Activated CD4-positive, alpha-beta T cell treated with anti-CD3 and anti-CD28 coated beads, Interleukin-2, amount 10 ng/mL, durations not matched to agents 24 days and 14 days (primary cell): ENCODE data around the gene STK11IP. TPM values are rescaled to one million over a fixed set of nuclear protein-coding genes. Genes with fewer than 3 reads are reported as not detected.

Experiments used
- DNase-seq: peaks from one replicate; pipeline ENCODE4 v3.0.0; 2022
- H3K27ac Mint-ChIP-seq: one replicate; pipeline ENCODE4 v1.8.0; 2022; ENCODE audit warnings: mild to moderate bottlenecking, mixed read lengths
- H3K27me3 Mint-ChIP-seq: one replicate; pipeline ENCODE4 v1.8.0; 2022; ENCODE audit warnings: mixed read lengths
- H3K36me3 Mint-ChIP-seq: one replicate; pipeline ENCODE4 v1.8.0; 2022; ENCODE audit warnings: low read depth, mild to moderate bottlenecking, mixed read lengths
- H3K4me1 Mint-ChIP-seq: one replicate; pipeline ENCODE4 v1.8.0; 2021; ENCODE audit warnings: mixed read lengths
- H3K4me3 Mint-ChIP-seq: one replicate; pipeline ENCODE4 v1.8.0; 2022; ENCODE audit warnings: mild to moderate bottlenecking, moderate library complexity, mixed read lengths
- H3K9me3 Mint-ChIP-seq: one replicate; pipeline ENCODE4 v1.8.0; 2021; ENCODE audit warnings: mixed read lengths
- intact Hi-C: fragments of 100-400 bp; cut with micrococcal nuclease; formaldehyde crosslinking; loops from one replicate; pipeline ENCODE4 v1.15.1; 2023
- total RNA-seq: library from RNA; stranded (reverse); gene quantifications from 2 replicates; pipeline ENCODE4 v1.2.3, GENCODE V29; 2022

Gene STK11IP
- total RNA-seq, 1 donor from 2014 or later = 35.0 TPM

- no peak for DNase-seq
Observed at GRCh38 chr2:219570194-219570923, 27.3 kb upstream of the STK11IP start.

GRCh38 chr2:219570924-219571310, 26.7 kb upstream of the STK11IP start:
- no peak overlapping the region for H3K27ac Mint-ChIP-seq
- peaks cover 45% of the 10 kb centered on the region for H3K27me3 Mint-ChIP-seq
- H3K4me3 Mint-ChIP-seq = no peak overlapping the region
- no peaks in the 10 kb centered on the region for H3K4me1 Mint-ChIP-seq
- DNase-seq = no peak
- H3K36me3 Mint-ChIP-seq = no peaks in the 10 kb centered on the region
- no peaks in the 10 kb centered on the region for H3K9me3 Mint-ChIP-seq
- intact Hi-C loops = no loop called here

More at GRCh38 chr2:219570194-219570923, 27.3 kb upstream of the STK11IP start:
- intact Hi-C loops = no loop called here
- no peaks in the 10 kb centered on the region for H3K9me3 Mint-ChIP-seq
- no peaks in the 10 kb centered on the region for H3K36me3 Mint-ChIP-seq
- peaks cover 43% of the 10 kb centered on the region for H3K27me3 Mint-ChIP-seq
- H3K4me3 Mint-ChIP-seq = peak overlapping the region; percentile 41
- H3K4me1 Mint-ChIP-seq = no peaks in the 10 kb centered on the region
- H3K27ac Mint-ChIP-seq = no peak overlapping the region

- Mint-ChIP-seq H3K4me3 (peak within 1 kb of the TSS; percentile 41), H3K27me3 (peaks cover 45% of the 10 kb centered on the region), H3K36me3 (no peaks in the 10 kb centered on the region), H3K4me1 (no peaks in the 10 kb centered on the region), H3K27ac (no peak within 1 kb of the TSS), H3K9me3 (no peaks in the 10 kb centered on the region)
- no peak for DNase-seq
- intact Hi-C loops = no loop called here
Observed at GRCh38 chr2:219571311-219572236, 26.1 kb upstream of the STK11IP start, which contains the start of gene OBSL1. Gene OBSL1 (minus strand): TSS chr2:219571539. CDS start chr2:219571232, 307 bp downstream.

- Mint-ChIP-seq H3K9me3 (no peaks in the 10 kb centered on the region), H3K36me3 (no peaks in the 10 kb centered on the region), H3K27me3 (peaks cover 48% of the 10 kb centered on the region), H3K4me1 (no peaks in the 10 kb centered on the region), H3K27ac (no peak within 1 kb of the TSS), H3K4me3 (no peak within 1 kb of the TSS)
- DNase-seq = no peak
- intact Hi-C loops = no loop called here
Observed at GRCh38 chr2:219572237-219573001, 25.2 kb upstream of the STK11IP start, which contains the start of gene INHA. Gene INHA (plus strand): TSS chr2:219572310. CDS start chr2:219572375, 65 bp downstream.

GRCh38 chr2:219573166-219573565, 24.5 kb upstream of the STK11IP start:
- Mint-ChIP-seq H3K9me3 (no peaks in the 10 kb centered on the region), H3K27ac (no peak overlapping the region), H3K36me3 (no peaks in the 10 kb centered on the region), H3K4me3 (no peak overlapping the region), H3K27me3 (peaks cover 46% of the 10 kb centered on the region), H3K4me1 (no peaks in the 10 kb centered on the region)
- no peak for DNase-seq
- intact Hi-C loops = no loop called here

GRCh38 chr2:219574484-219575311, 23.0 kb upstream of the STK11IP start:
- no peak overlapping the region for H3K4me3 Mint-ChIP-seq
- H3K36me3 Mint-ChIP-seq = no peaks in the 10 kb centered on the region
- DNase-seq = no peak
- no peaks in the 10 kb centered on the region for H3K9me3 Mint-ChIP-seq
- H3K27me3 Mint-ChIP-seq = peaks cover 36% of the 10 kb centered on the region
- no peak overlapping the region for H3K27ac Mint-ChIP-seq
- no peaks in the 10 kb centered on the region for H3K4me1 Mint-ChIP-seq
- intact Hi-C loops = no loop called here

GRCh38 chr2:219575566-219576504, 21.8 kb upstream of the STK11IP start:
- H3K9me3 Mint-ChIP-seq = no peaks in the 10 kb centered on the region
- DNase-seq = no peak
- intact Hi-C loops = no loop called here
- no peaks in the 10 kb centered on the region for H3K36me3 Mint-ChIP-seq
- H3K27me3 Mint-ChIP-seq = peaks cover 30% of the 10 kb centered on the region
- no peaks in the 10 kb centered on the region for H3K4me1 Mint-ChIP-seq
- H3K27ac Mint-ChIP-seq = no peak overlapping the region
- no peak overlapping the region for H3K4me3 Mint-ChIP-seq

GRCh38 chr2:219576505-219577388, 20.9 kb upstream of the STK11IP start:
- H3K4me1 Mint-ChIP-seq = no peaks in the 10 kb centered on the region
- H3K27ac Mint-ChIP-seq = no peak overlapping the region
- H3K9me3 Mint-ChIP-seq = no peaks in the 10 kb centered on the region
- intact Hi-C loops = no loop called here
- DNase-seq = no peak
- no peak overlapping the region for H3K4me3 Mint-ChIP-seq
- no peaks in the 10 kb centered on the region for H3K36me3 Mint-ChIP-seq
- peaks cover 27% of the 10 kb centered on the region for H3K27me3 Mint-ChIP-seq

- Mint-ChIP-seq H3K27me3 (peaks cover 7% of the 10 kb centered on the region), H3K4me3 (no peak overlapping the region), H3K9me3 (no peaks in the 10 kb centered on the region), H3K4me1 (no peaks in the 10 kb centered on the region), H3K27ac (no peak overlapping the region), H3K36me3 (no peaks in the 10 kb centered on the region)
- intact Hi-C loops = no loop called here
- DNase-seq = no peak
Observed at GRCh38 chr2:219578811-219579613, 18.6 kb upstream of the STK11IP start.

GRCh38 chr2:219581346-219581745, 16.3 kb upstream of the STK11IP start:
- H3K27ac Mint-ChIP-seq = no peak overlapping the region
- intact Hi-C loops = no loop called here
- H3K36me3 Mint-ChIP-seq = no peaks in the 10 kb centered on the region
- H3K9me3 Mint-ChIP-seq = no peaks in the 10 kb centered on the region
- no peaks in the 10 kb centered on the region for H3K4me1 Mint-ChIP-seq
- no peak overlapping the region for H3K4me3 Mint-ChIP-seq
- H3K27me3 Mint-ChIP-seq = peaks cover 5% of the 10 kb centered on the region
- no peak for DNase-seq

GRCh38 chr2:219591091-219591490, 6.6 kb upstream of the STK11IP start:
- DNase-seq = no peak
- Mint-ChIP-seq H3K36me3 (no peaks in the 10 kb centered on the region), H3K9me3 (no peaks in the 10 kb centered on the region), H3K4me3 (no peak overlapping the region), H3K27me3 (peaks cover 2% of the 10 kb centered on the region), H3K27ac (no peak overlapping the region), H3K4me1 (no peaks in the 10 kb centered on the region)
- intact Hi-C loops = no loop called here
